ENCODE results near the gene DUSP19. TPM values are rescaled to one million over a fixed set of nuclear protein-coding genes. Genes with fewer than 3 reads are reported as not detected.

DUSP19 gene
- total RNA-seq, 1 experiment from 2014 or later: 1.8 TPM

DNA sequence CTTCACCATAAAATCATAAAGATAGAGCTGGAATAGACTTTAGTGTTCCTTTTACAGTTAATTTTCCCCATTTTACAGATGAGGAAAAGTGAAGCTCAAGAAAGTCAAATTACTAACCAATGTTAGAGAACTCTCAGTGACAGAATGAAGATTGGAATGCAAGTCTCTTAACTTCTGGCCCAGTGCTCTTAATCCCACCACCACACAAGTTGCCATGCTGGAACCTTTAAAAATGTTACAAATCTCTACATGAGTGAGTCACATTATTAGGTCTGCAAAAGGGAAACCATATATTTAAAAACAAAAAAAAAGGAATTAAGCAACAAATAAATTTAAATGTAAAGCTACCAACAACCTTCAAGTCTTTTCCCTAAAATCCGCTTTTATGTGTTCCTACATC, 43.7 kb upstream of the DUSP19 start:
- TF ChIP-seq, protein P1, sequence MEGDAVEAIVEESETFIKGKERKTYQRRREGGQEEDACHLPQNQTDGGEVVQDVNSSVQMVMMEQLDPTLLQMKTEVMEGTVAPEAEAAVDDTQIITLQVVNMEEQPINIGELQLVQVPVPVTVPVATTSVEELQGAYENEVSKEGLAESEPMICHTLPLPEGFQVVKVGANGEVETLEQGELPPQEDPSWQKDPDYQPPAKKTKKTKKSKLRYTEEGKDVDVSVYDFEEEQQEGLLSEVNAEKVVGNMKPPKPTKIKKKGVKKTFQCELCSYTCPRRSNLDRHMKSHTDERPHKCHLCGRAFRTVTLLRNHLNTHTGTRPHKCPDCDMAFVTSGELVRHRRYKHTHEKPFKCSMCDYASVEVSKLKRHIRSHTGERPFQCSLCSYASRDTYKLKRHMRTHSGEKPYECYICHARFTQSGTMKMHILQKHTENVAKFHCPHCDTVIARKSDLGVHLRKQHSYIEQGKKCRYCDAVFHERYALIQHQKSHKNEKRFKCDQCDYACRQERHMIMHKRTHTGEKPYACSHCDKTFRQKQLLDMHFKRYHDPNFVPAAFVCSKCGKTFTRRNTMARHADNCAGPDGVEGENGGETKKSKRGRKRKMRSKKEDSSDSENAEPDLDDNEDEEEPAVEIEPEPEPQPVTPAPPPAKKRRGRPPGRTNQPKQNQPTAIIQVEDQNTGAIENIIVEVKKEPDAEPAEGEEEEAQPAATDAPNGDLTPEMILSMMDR (conservative IDR thresholded peaks at IDR 0.05): no peak
- peak overlapping the region in 1 of 2 experiments; percentile 33; a peak in 1 of 5 replicates for H3K4me3 Mint-ChIP-seq
- Histone ChIP-seq H2AFZ (ENCODE audit: low read length) (no peak overlapping the region), H2BK15ac (ENCODE audit: low read depth, low read length) (no peak overlapping the region), H2BK12ac (ENCODE audit: insufficient read length, low read depth, low read length) (no peak overlapping the region), H3K27me3 (ENCODE audit: insufficient read depth, low read length) (no peaks in the 10 kb centered on the region), H3K79me1 (ENCODE audit: insufficient read depth, low read depth, low read length, poor library complexity, severe bottlenecking) (peaks cover 2% of the 10 kb centered on the region), H2BK5ac (ENCODE audit: insufficient read length, low read length) (no peak overlapping the region), H3K27ac (ENCODE audit: insufficient read length, low read depth, low read length) (no peak overlapping the region), H3K4ac (ENCODE audit: low read depth, low read length) (no peak overlapping the region), H3K4me2 (ENCODE audit: insufficient read depth, insufficient read length, low read length) (no peak overlapping the region), H3K9ac (ENCODE audit: extremely low read depth, insufficient read length, low read length) (no peak overlapping the region), H3K18ac (ENCODE audit: insufficient read length, low read depth, low read length) (no peak overlapping the region), H3K56ac (ENCODE audit: insufficient read length, low read depth, low read length) (no peak overlapping the region), H3K4me1 (ENCODE audit: insufficient read depth, low read length) (no peaks in the 10 kb centered on the region; the same call in 1 of the 2 replicates), H3K9me3 (ENCODE audit: control insufficient read depth, low read depth, low read length) (no peaks in the 10 kb centered on the region), H3K23ac (ENCODE audit: insufficient read length, low read depth, low read length) (no peak overlapping the region), H2AK5ac (ENCODE audit: insufficient read length, low read length) (no peak overlapping the region), H3K79me2 (ENCODE audit: insufficient read depth, low read length) (peaks cover 48% of the 10 kb centered on the region), H4K5ac (ENCODE audit: insufficient read length, low read depth, low read length) (no peak overlapping the region), H2BK20ac (ENCODE audit: low read depth, low read length, poor library complexity, severe bottlenecking) (no peak overlapping the region), H4K91ac (ENCODE audit: insufficient read length, low read depth, low read length) (no peak overlapping the region), H4K20me1 (ENCODE audit: control insufficient read depth, insufficient read depth, insufficient read length) (no peaks in the 10 kb centered on the region), H3T11ph (ENCODE audit: low read length) (no peak overlapping the region), H2BK120ac (ENCODE audit: low read depth, low read length, poor library complexity, severe bottlenecking) (no peak overlapping the region), H3K14ac (ENCODE audit: insufficient read depth, low read length) (no peak overlapping the region), H3K23me2 (ENCODE audit: insufficient read length, low read depth, low read length, poor library complexity, severe bottlenecking) (peaks cover 6% of the 10 kb centered on the region), H4K8ac (replicated peaks; ENCODE audit: insufficient read length, low read depth, low read length) (no peak overlapping the region)
- peaks cover 48 to 60% of the 10 kb centered on the region in 2 experiments for H3K4me1 Mint-ChIP-seq
- DNase-seq: no peak
- H3K27me3 Mint-ChIP-seq (ENCODE audit: low read depth): peaks cover 9% of the 10 kb centered on the region
- peak overlapping the region in 1 of 3 experiments; percentile 92; a peak in 1 of 7 replicates for H3K27ac Mint-ChIP-seq
- no CpG with 5 or more reads among the region's 1 CpG for WGBS (ENCODE audit: extremely low coverage, insufficient read length, low lambda C conversion rate)
- no peaks in the 10 kb centered on the region for H3K9me3 Mint-ChIP-seq
- no peaks in the 10 kb centered on the region; a peak in 2 of 7 replicates for H3K36me3 Mint-ChIP-seq (ENCODE audit: insufficient read depth in 1 of 3, low read depth in 3 of 3)
